Tibial artery (tissue), 4 donors: ENCODE data around the gene NUP133.

Source experiments
- DNase-seq, 2 donors: peaks; one replicate each; pipeline ENCODE4 v3.0.0-alpha.2; 2019
- H3K27ac ChIP-seq, 2 donors: fragments of 200-600 bp; sonication (generic) in 1 of 2; 1 replicate in 1 of 2; 2 replicates in 1 of 2; pipeline ENCODE4 v1.5.1; 2018 to 2019; ENCODE audit warnings: mild to moderate bottlenecking in 1 of 2
- H3K27me3 ChIP-seq, 2 donors: fragments of 200-600 bp; sonication (generic) in 1 of 2; one replicate each; pipeline versions ENCODE4 v1.5.1 to v1.6.0; 2016 to 2019
- H3K36me3 ChIP-seq, 3 donors: fragments of 200-600 bp; sonication (generic) in 2 of 3; one replicate each; pipeline ENCODE4 v1.5.1; 2016 to 2019; ENCODE audit warnings: mild to moderate bottlenecking in 2 of 3
- H3K4me1 ChIP-seq, 4 donors: fragments of 200-600 bp; sonication (generic) in 2 of 4; 1 replicate in 3 of 4; 2 replicates in 1 of 4; pipeline ENCODE4 v1.5.1; 2016 to 2019
- H3K4me3 ChIP-seq, 2 donors: fragments of 200-600 bp; sonication (generic) in 1 of 2; 1 replicate in 1 of 2; 2 replicates in 1 of 2; pipeline ENCODE4 v1.5.1; 2018 to 2019; ENCODE audit warnings: mild to moderate bottlenecking in 2 of 2
- H3K9me3 ChIP-seq, 3 donors: fragments of 200-600 bp; sonication (generic) in 1 of 3; one replicate each; pipeline ENCODE4 v1.5.1; 2016 to 2019
- intact Hi-C: fragments of 100-400 bp; cut with DNase I; formaldehyde crosslinking; loops from one replicate; pipeline ENCODE4 v1.15.0; 2023; ENCODE audit warnings: low total_unique reads
- TF ChIP-seq, protein P1 (sequence below), 2 experiments: fragments of 200-600 bp in 1 of 2; fragments of 450-650 bp in 1 of 2; IDR thresholded peaks; one replicate each; pipeline ENCODE4 v1.5.1; 2017 to 2019; ENCODE audit warnings: antibody characterized with exemption in 2 of 2, mild to moderate bottlenecking in 1 of 2, moderate library complexity in 1 of 2

The NUP133 gene

GRCh38 chr1:229507951-229508822, at the start of gene NUP133:
Gene NUP133 (minus strand): TSS chr1:229508341. CDS start chr1:229508249, 92 bp downstream.
- Histone ChIP-seq H3K4me1 (peaks cover 0 to 27% (median 16%) of the 10 kb centered on the region in 4 donors), H3K27me3 (no peaks in the 10 kb centered on the region), H3K36me3 (peaks cover 0 to 12% (median 9%) of the 10 kb centered on the region in 3 donors), H3K27ac (peak within 1 kb of the TSS; percentile 96 to 97), H3K9me3 (no peaks in the 10 kb centered on the region), H3K4me3 (peak within 1 kb of the TSS; percentile 76 to 94)
- DNase-seq: peak; percentile 99
- intact Hi-C loops: loop anchor here (10.0 kb wide), 1 partner anchor 1423 kb away; the partner anchor contains the start of gene ARF1
- TF ChIP-seq, protein P1, sequence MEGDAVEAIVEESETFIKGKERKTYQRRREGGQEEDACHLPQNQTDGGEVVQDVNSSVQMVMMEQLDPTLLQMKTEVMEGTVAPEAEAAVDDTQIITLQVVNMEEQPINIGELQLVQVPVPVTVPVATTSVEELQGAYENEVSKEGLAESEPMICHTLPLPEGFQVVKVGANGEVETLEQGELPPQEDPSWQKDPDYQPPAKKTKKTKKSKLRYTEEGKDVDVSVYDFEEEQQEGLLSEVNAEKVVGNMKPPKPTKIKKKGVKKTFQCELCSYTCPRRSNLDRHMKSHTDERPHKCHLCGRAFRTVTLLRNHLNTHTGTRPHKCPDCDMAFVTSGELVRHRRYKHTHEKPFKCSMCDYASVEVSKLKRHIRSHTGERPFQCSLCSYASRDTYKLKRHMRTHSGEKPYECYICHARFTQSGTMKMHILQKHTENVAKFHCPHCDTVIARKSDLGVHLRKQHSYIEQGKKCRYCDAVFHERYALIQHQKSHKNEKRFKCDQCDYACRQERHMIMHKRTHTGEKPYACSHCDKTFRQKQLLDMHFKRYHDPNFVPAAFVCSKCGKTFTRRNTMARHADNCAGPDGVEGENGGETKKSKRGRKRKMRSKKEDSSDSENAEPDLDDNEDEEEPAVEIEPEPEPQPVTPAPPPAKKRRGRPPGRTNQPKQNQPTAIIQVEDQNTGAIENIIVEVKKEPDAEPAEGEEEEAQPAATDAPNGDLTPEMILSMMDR (IDR thresholded peaks at IDR 0.05): no peak

DNA sequence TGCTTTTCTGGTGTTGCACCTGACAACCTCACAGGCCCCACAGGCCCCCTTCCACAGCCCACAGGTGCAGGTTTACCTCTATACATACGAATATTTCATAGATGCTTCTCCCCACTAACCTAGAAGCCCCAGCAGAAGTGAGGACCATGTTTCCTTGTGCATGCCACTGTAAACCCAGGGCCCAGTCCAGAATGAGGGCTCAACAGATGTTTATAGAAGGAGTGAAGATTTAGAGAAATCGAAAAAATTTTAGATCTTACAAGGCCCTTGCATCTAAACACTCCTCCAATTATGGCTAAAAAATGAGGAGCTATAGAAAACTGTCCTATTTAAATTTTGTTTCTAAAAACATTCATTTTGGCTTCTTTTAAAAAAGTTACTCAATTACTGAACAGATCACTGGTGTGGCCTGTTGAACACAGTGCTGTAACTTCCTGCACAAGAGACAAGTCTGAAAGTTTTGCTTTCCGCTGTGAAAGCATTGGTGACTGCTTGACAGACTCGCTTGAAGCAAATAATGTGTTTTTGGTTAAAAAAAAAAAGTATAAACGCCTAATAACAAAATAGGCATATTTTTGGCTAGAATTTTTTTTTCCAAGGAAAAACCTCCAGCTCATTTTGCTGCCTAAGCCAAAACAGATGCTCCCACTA, 49.2 kb upstream of the NUP133 start:
- TF ChIP-seq, protein P1 (IDR thresholded peaks at IDR 0.05): no peak
- no peak for DNase-seq

GRCh38 chr1:229554886-229555621, 46.9 kb upstream of the NUP133 start:
- intact Hi-C loops: no loop called here
- DNase-seq: no peak
- peak overlapping the region in 1 of 2 donors; percentile 91 for H3K27ac ChIP-seq

More for the DNA sequence above, 49.2 kb upstream of the NUP133 start:
- Histone ChIP-seq H3K4me3 (peak overlapping the region; percentile 81 to 96), H3K27me3 (no peaks in the 10 kb centered on the region), H3K4me1 (peaks cover 0 to 56% (median 25%) of the 10 kb centered on the region in 4 donors), H3K9me3 (no peaks in the 10 kb centered on the region), H3K36me3 (no peaks in the 10 kb centered on the region), H3K27ac (peak overlapping the region; percentile 91 to 96)
- intact Hi-C loops: no loop called here

GRCh38 chr1:229553621-229554130, 45.5 kb upstream of the NUP133 start:
- H3K27ac ChIP-seq: peak overlapping the region in 1 of 2 donors; percentile 91

More at GRCh38 chr1:229554886-229555621, 46.9 kb upstream of the NUP133 start:
- H3K4me1 ChIP-seq: peaks cover 0 to 79% (median 29%) of the 10 kb centered on the region in 4 donors
- H3K27me3 ChIP-seq: no peaks in the 10 kb centered on the region
- no peak overlapping the region for H3K4me3 ChIP-seq
- TF ChIP-seq, protein P1 (IDR thresholded peaks at IDR 0.05): no peak
- no peaks in the 10 kb centered on the region for H3K36me3 ChIP-seq
- no peaks in the 10 kb centered on the region for H3K9me3 ChIP-seq

More at GRCh38 chr1:229553621-229554130, 45.5 kb upstream of the NUP133 start:
- peaks cover 0 to 8% (median 4%) of the 10 kb centered on the region in 3 donors for H3K36me3 ChIP-seq
- intact Hi-C loops: no loop called here
- TF ChIP-seq, protein P1 (IDR thresholded peaks at IDR 0.05): no peak
- H3K4me1 ChIP-seq: peaks cover 0 to 82% (median 26%) of the 10 kb centered on the region in 4 donors
- DNase-seq: no peak
- H3K4me3 ChIP-seq: no peak overlapping the region
- H3K9me3 ChIP-seq: no peaks in the 10 kb centered on the region
- H3K27me3 ChIP-seq: no peaks in the 10 kb centered on the region
